ENCODE measurements around the gene TAOK2. TPM values are rescaled to one million over a fixed set of nuclear protein-coding genes. Genes with fewer than 3 reads are reported as not detected.
A peak's percentile ranks its signal among the peaks of the same experiment; 100 is the strongest.

TAOK2 gene
- 31.7 and 32.8 TPM in 2 replicates for total RNA-seq (2012; rRNA removed)
- polyA plus RNA-seq (2012; rRNA removed): 23.0 and 26.4 TPM in 2 replicates
- polyA plus RNA-seq (2012; cell fraction: cytosol; rRNA removed): 19.4 and 23.3 TPM in 2 replicates
- polyA plus RNA-seq (2012; cell fraction: nucleus; rRNA removed; ENCODE audit: low replicate concordance): 59.5 and 117 TPM in 2 replicates
- Bru-seq, nascent RNA: percentile 69 among the genes with signal in this experiment
- percentile 78 among the genes with signal in this experiment for BruChase-seq, experiment 1, labeled RNA remaining after a 6-hour chase
- percentile 82 among the genes with signal in this experiment for BruChase-seq, experiment 2, labeled RNA remaining after a 2-hour chase
- long read RNA-seq, full-length matches to known transcripts: 15 of 66 reads
- long read RNA-seq, partial matches to known transcripts: 50 of 66 reads
- long read RNA-seq, other reads (novel, unspliced or antisense): 1 of 66 reads

DNA sequence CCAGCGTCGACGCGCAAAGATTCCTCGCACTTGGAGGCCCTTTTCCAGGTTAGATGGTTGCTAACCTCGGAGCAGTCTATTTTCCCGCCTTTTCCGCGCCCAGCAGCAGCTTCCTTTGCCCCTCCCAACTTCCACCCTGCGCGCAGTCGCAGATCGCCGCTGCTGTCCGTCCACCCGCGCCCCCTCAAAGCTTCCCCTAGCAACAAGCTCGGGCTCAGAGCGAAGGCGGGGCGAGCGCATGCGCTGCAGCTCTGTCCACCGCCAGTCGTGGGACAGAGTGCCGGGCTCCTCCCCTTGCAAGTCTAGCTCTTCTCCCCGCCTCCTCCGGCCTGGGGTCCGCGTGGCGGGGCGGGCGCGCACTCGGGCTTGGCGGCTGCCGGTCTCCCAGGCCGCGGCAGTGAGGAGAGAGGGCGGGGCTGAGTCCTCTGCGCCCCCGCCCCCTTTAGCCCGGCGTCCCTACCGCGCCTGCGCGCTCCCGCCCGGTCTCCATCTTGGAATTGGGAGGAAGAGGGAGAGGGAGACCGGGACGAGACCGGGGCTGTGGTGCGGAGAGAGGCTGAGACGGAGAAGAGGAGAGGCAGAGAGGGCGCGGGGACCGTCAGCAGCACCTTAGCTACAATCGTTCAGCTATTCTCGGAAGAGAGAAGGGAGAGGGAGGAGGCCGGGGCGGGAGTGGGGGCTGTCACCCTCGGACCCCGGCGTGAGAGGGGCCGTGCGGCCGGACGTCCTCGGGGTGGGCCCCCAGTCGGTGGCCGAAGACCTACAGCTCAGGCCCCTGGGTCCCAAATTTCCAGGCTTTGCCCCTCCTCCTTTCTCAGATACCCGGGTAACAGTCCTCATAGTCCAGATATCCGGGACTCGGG, at the start of gene TAOK2:
Gene TAOK2 (plus strand): TSS at position 485 of the 863 bp plus-strand sequence. CDS start 3,905 bp downstream, outside the sequence.
- H2AFZ ChIP-seq (replicated peaks; ENCODE audit: low read length, poor library complexity): peak within 1 kb of the TSS; percentile 97
- no peak within 1 kb of the TSS for H2BK20ac ChIP-seq (ENCODE audit: low read depth, low read length)
- H4K8ac ChIP-seq (ENCODE audit: low read depth in 2 of 2, low read length in 2 of 2): peak within 1 kb of the TSS; percentile 68 to 98
- peaks cover 22% of the 10 kb centered on the region for H3K36me3 ChIP-seq (ENCODE audit: control insufficient read depth, insufficient read depth, low read length)
- H2AK5ac ChIP-seq (ENCODE audit: low read depth, low read length): peak within 1 kb of the TSS; percentile 97
- H3K9ac ChIP-seq (ENCODE audit: low read depth, low read length): peak within 1 kb of the TSS; percentile 94
- peak; percentile 99 for ATAC-seq (ENCODE audit: low read depth)
- peak within 1 kb of the TSS; percentile 99 for H2AK9ac ChIP-seq (replicated peaks; ENCODE audit: low read depth, low read length, poor library complexity)
- H3K79me1 ChIP-seq (ENCODE audit: low read depth in 1 of 2, low read length in 2 of 2): peaks cover 0 to 49% of the 10 kb centered on the region in 2 experiments
- H3K23ac ChIP-seq (ENCODE audit: low read depth, low read length): peak within 1 kb of the TSS; percentile 99
- dilution Hi-C loops (cut with HindIII; ENCODE audit: low sequenced_read_pairs, unreplicated experiment): no loop called here
- H3K9me1 ChIP-seq (ENCODE audit: insufficient read depth, low read length): peaks cover 26% of the 10 kb centered on the region
- H2BK15ac ChIP-seq (ENCODE audit: low read depth, low read length): no peak within 1 kb of the TSS
- peak within 1 kb of the TSS; percentile 81 for H3K56ac ChIP-seq (ENCODE audit: extremely low read depth, insufficient read depth, low read length)
- ChIA-PET POLR2A (ENCODE audit: unreplicated experiment) (interaction anchor here (1.1 to 1.3 kb wide), 3 partner anchors 11 to 23 kb away, joined by 4 to 8 read pairs (median 5); partner anchors contain the start of gene TMEM219), CTCF (interaction anchor here (1.1 to 1.3 kb wide), 2 partner anchors 11 to 12 kb away, joined by 3 read pairs; partner anchors contain the start of gene TMEM219)
- H3K27me3 ChIP-seq (ENCODE audit: control insufficient read depth, insufficient read depth, low read length): no peaks in the 10 kb centered on the region
- WGBS, 2 experiments (ENCODE audit: extremely low coverage in 2 of 2, insufficient read length in 1 of 2): 5% methylated on average over 17 of the region's 75 CpGs; no CpG with 5 or more reads in 1 of the 2 experiments
- peaks cover 13% of the 10 kb centered on the region; the same call in 1 of the 2 replicates for H3K4me1 ChIP-seq (ENCODE audit: control insufficient read depth, insufficient read depth, low read length)
- H4K5ac ChIP-seq (ENCODE audit: low read depth, low read length): peak within 1 kb of the TSS; percentile 38; the same call in 1 of the 2 replicates
- peak within 1 kb of the TSS; percentile 69 for H3K4me3 ChIP-seq (ENCODE audit: insufficient read depth, low read depth, low read length)
- peak within 1 kb of the TSS; percentile 99 for H3K14ac ChIP-seq (replicated peaks; ENCODE audit: low read depth, low read length)
- TSS peak; percentile 63 for BruUV-seq (replicated peaks)
- peaks cover 44% of the 10 kb centered on the region for H4K20me1 ChIP-seq (ENCODE audit: insufficient read depth, low read length)
- no peaks in the 10 kb centered on the region for H3K9me3 ChIP-seq (ENCODE audit: control insufficient read depth, insufficient read depth, low read length)
- H2BK120ac ChIP-seq (ENCODE audit: low read depth, low read length): peak within 1 kb of the TSS; percentile 20; the same call in 1 of the 2 replicates
- in situ Hi-C loops (cut with MboI; ENCODE audit: low sequenced_read_pairs): no loop called here
- H3K4me2 ChIP-seq (ENCODE audit: low read depth, low read length): peak within 1 kb of the TSS; percentile 91
- peak within 1 kb of the TSS; percentile 88 for H4K91ac ChIP-seq (ENCODE audit: insufficient read depth, low read depth, low read length)
- intact Hi-C loops (cut with micrococcal nuclease): loop anchor here (1.0 to 5.0 kb wide), 3 partner anchors 46 to 111 kb away; partner anchors contain the start of genes ASPHD1, CDIPT and KCTD13
- H3K27ac ChIP-seq (ENCODE audit: insufficient read depth, low read length): peak within 1 kb of the TSS; percentile 92
- H3K4ac ChIP-seq (ENCODE audit: low read depth, low read length): peak within 1 kb of the TSS; percentile 97
- peak; percentile 99 for DNase-seq
- no peak within 1 kb of the TSS; the same call in 1 of the 2 replicates for H3K18ac ChIP-seq (ENCODE audit: low read depth, low read length)
- peak within 1 kb of the TSS; percentile 79 for H2BK5ac ChIP-seq (ENCODE audit: low read depth, low read length, poor library complexity, severe bottlenecking)
- no peak for TF ChIP-seq MAFK (IDR thresholded peaks at IDR 0.05; ENCODE audit: low read depth, low read length)
- no peak for TF ChIP-seq CHD1 (IDR thresholded peaks at IDR 0.05; ENCODE audit: low read depth, low read length)
- peak; percentile 83 for TF ChIP-seq POLR2A (IDR thresholded peaks at IDR 0.05; ENCODE audit: low read depth, low read length)
- TF ChIP-seq USF2 (IDR thresholded peaks at IDR 0.05; ENCODE audit: low read depth, low read length): no peak
- peak; percentile 96 for TF ChIP-seq MAZ (IDR thresholded peaks at IDR 0.05; ENCODE audit: borderline replicate concordance, low read depth, low read length)
- peak; percentile 95 for TF ChIP-seq MXI1 (IDR thresholded peaks at IDR 0.05; ENCODE audit: borderline replicate concordance, low read depth, low read length)
- TF ChIP-seq BHLHE40 (IDR thresholded peaks at IDR 0.05; ENCODE audit: low read depth, low read length): no peak
- TF ChIP-seq RAD21 (IDR thresholded peaks at IDR 0.05; ENCODE audit: low read length): no peak; the same call in 1 of the 2 replicates
- TF ChIP-seq SMC3 (IDR thresholded peaks at IDR 0.05; ENCODE audit: low read depth, low read length): no peak
- no peak for TF ChIP-seq RCOR1 (IDR thresholded peaks at IDR 0.05; ENCODE audit: insufficient replicate concordance, low read length)
- TF ChIP-seq, protein P1, sequence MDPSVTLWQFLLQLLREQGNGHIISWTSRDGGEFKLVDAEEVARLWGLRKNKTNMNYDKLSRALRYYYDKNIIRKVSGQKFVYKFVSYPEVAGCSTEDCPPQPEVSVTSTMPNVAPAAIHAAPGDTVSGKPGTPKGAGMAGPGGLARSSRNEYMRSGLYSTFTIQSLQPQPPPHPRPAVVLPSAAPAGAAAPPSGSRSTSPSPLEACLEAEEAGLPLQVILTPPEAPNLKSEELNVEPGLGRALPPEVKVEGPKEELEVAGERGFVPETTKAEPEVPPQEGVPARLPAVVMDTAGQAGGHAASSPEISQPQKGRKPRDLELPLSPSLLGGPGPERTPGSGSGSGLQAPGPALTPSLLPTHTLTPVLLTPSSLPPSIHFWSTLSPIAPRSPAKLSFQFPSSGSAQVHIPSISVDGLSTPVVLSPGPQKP (IDR thresholded peaks at IDR 0.05; ENCODE audit: borderline replicate concordance, low read depth, low read length): no peak
